ENCODE results near the gene SALL1. TPM values are rescaled to one million over a fixed set of nuclear protein-coding genes. Genes with fewer than 3 reads are reported as not detected.

Gene SALL1
- total RNA-seq, 2 donors from 2014 or later = not detected

GRCh38 chr16:51165043-51165442 is 14.0 kb upstream of the SALL1 start:
- peaks cover 12% of the 10 kb centered on the region for H3K27me3 Mint-ChIP-seq
- no peak for DNase-seq
- no peaks in the 10 kb centered on the region for H3K9me3 ChIP-seq (ENCODE audit: control insufficient read depth, low read length, poor library complexity, severe bottlenecking)
- H3K27ac Mint-ChIP-seq = no peak overlapping the region
- no peaks in the 10 kb centered on the region for H3K36me3 Mint-ChIP-seq (ENCODE audit: low read depth)
- H3K4me3 Mint-ChIP-seq = no peak overlapping the region
- no peak for ATAC-seq
- H3K4me1 Mint-ChIP-seq = no peaks in the 10 kb centered on the region

- H3K4me3 Mint-ChIP-seq = no peak overlapping the region
- H3K36me3 Mint-ChIP-seq (ENCODE audit: low read depth) = no peaks in the 10 kb centered on the region
- no peaks in the 10 kb centered on the region for H3K9me3 ChIP-seq (ENCODE audit: control insufficient read depth, low read length, poor library complexity, severe bottlenecking)
- no peak overlapping the region for H3K27ac Mint-ChIP-seq
- no peaks in the 10 kb centered on the region for H3K4me1 Mint-ChIP-seq
- peaks cover 13% of the 10 kb centered on the region for H3K27me3 Mint-ChIP-seq
- DNase-seq = no peak
- no peak for ATAC-seq
Observed at GRCh38 chr16:51164574-51164973, 13.5 kb upstream of the SALL1 start.

DNA sequence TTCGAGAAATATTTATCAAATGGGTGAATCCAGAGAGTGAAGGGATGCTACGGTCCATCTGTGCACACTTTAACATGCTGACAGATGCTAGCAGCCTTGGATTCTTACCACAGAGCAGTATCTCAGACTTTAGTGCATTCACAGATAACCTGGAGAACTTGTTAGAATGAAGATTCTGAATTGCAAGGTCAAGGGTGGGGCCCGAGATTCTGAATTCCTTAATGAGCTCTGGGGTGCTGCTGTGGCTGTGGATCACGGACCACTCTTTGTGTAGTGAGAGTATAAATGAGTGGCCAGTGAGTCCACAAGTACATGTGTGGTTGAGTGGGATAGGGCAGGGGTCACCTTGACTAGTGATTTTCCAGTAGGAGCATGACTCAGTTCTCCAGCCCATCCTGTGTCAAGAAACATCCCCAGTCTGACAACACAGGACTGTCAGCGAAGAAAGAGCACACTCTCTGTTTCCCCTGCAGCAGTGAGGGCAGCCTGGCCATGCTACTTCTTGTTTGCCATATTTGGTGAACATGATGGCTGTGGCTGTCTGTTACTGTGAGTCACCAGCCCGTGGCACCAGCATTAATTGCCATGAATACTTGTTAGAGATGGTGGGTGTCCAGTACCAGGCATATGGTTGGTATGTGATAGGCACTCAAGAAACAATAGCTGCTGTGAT is 13.0 kb upstream of the SALL1 start:
- H3K4me1 Mint-ChIP-seq = no peaks in the 10 kb centered on the region
- no peaks in the 10 kb centered on the region for H3K36me3 Mint-ChIP-seq (ENCODE audit: low read depth)
- no peak overlapping the region for H3K27ac Mint-ChIP-seq
- DNase-seq (no peak), ATAC-seq (no peak)
- peaks cover 18% of the 10 kb centered on the region for H3K27me3 Mint-ChIP-seq
- H3K9me3 ChIP-seq (ENCODE audit: control insufficient read depth, low read length, poor library complexity, severe bottlenecking) = no peaks in the 10 kb centered on the region
- no peak overlapping the region for H3K4me3 Mint-ChIP-seq

DNA sequence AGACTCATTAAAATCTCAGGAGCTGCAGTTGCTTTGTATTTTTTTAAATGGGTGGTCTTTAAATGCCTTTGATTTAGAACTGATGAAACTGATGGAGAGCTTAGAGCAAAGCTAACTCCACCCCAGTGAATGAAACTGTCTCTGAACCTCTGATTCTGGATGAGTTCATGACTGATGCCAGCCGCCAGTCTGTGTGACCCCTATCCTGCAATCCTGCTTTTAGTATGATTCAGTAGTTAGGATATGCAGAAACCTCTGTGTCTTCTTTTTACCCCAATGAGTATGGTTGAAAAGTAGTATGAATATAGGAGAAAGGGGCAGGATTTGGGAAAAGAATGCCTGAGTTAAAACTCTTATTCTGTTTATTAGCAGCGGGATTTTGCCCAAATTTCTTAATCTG is 12.3 kb upstream of the SALL1 start:
- ATAC-seq (no peak), DNase-seq (no peak)
- no peaks in the 10 kb centered on the region for H3K9me3 ChIP-seq (ENCODE audit: control insufficient read depth, low read length, poor library complexity, severe bottlenecking)
- Mint-ChIP-seq H3K4me3 (no peak overlapping the region), H3K36me3 (ENCODE audit: low read depth) (no peaks in the 10 kb centered on the region), H3K4me1 (no peaks in the 10 kb centered on the region), H3K27me3 (peaks cover 24% of the 10 kb centered on the region), H3K27ac (no peak overlapping the region)

- Mint-ChIP-seq H3K4me1 (peaks cover 2% of the 10 kb centered on the region), H3K27me3 (peaks cover 40% of the 10 kb centered on the region), H3K36me3 (ENCODE audit: low read depth) (no peaks in the 10 kb centered on the region), H3K27ac (no peak overlapping the region), H3K4me3 (no peak overlapping the region)
- DNase-seq (no peak), ATAC-seq (no peak)
- no peaks in the 10 kb centered on the region for H3K9me3 ChIP-seq (ENCODE audit: control insufficient read depth, low read length, poor library complexity, severe bottlenecking)
Observed at GRCh38 chr16:51161440-51162195, 10.5 kb upstream of the SALL1 start.

- H3K4me3 Mint-ChIP-seq = no peak overlapping the region
Observed at GRCh38 chr16:51159865-51160264, 8.8 kb upstream of the SALL1 start.

DNA sequence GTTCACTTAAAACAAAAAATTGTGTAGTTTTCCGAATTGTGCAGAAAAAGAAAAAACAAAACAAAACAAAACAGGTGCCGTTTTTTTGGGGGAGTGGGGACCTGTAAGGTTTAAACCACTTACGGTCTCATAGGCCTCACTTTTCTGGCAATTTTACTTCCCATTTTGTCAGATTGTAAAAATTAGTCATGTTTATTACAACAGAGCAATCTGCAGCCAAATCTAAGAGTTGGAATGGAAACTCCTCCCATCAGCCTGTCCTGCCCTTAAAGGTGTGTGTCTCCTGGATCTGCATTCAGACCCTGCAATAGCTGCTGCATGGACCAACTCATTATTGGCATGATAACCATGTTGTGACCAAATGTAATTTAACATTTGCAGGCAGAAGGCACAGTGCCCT is 8.2 kb upstream of the SALL1 start:
- Mint-ChIP-seq H3K36me3 (ENCODE audit: low read depth) (peaks cover 2% of the 10 kb centered on the region), H3K27me3 (peaks cover 57% of the 10 kb centered on the region), H3K27ac (no peak overlapping the region), H3K4me3 (no peak overlapping the region), H3K4me1 (peaks cover 7% of the 10 kb centered on the region)
- no peaks in the 10 kb centered on the region for H3K9me3 ChIP-seq (ENCODE audit: control insufficient read depth, low read length, poor library complexity, severe bottlenecking)
- no peak for ATAC-seq
- no peak for DNase-seq

More at GRCh38 chr16:51159865-51160264, 8.8 kb upstream of the SALL1 start:
- peaks cover 7% of the 10 kb centered on the region for H3K4me1 Mint-ChIP-seq
- peaks cover 2% of the 10 kb centered on the region for H3K36me3 Mint-ChIP-seq (ENCODE audit: low read depth)
- H3K27ac Mint-ChIP-seq = no peak overlapping the region
- peaks cover 56% of the 10 kb centered on the region for H3K27me3 Mint-ChIP-seq
- ATAC-seq (no peak), DNase-seq (no peak)
- H3K9me3 ChIP-seq (ENCODE audit: control insufficient read depth, low read length, poor library complexity, severe bottlenecking) = no peaks in the 10 kb centered on the region

- ATAC-seq (no peak), DNase-seq (no peak)
- H3K9me3 ChIP-seq (ENCODE audit: control insufficient read depth, low read length, poor library complexity, severe bottlenecking) = no peaks in the 10 kb centered on the region
- Mint-ChIP-seq H3K4me3 (no peak overlapping the region), H3K4me1 (peaks cover 7% of the 10 kb centered on the region), H3K27ac (no peak overlapping the region), H3K27me3 (peaks cover 71% of the 10 kb centered on the region), H3K36me3 (ENCODE audit: low read depth) (peaks cover 5% of the 10 kb centered on the region)
Observed at GRCh38 chr16:51157698-51158097, 6.6 kb upstream of the SALL1 start.

GRCh38 chr16:51156807-51157200 is 5.7 kb upstream of the SALL1 start:
- H3K4me1 Mint-ChIP-seq = peaks cover 7% of the 10 kb centered on the region
- H3K4me3 Mint-ChIP-seq = no peak overlapping the region
- H3K27me3 Mint-ChIP-seq = peaks cover 67% of the 10 kb centered on the region
- H3K36me3 Mint-ChIP-seq (ENCODE audit: low read depth) = peaks cover 5% of the 10 kb centered on the region
- DNase-seq = no peak
- ATAC-seq = no peak
- H3K9me3 ChIP-seq (ENCODE audit: control insufficient read depth, low read length, poor library complexity, severe bottlenecking) = no peaks in the 10 kb centered on the region
- no peak overlapping the region for H3K27ac Mint-ChIP-seq

DNA sequence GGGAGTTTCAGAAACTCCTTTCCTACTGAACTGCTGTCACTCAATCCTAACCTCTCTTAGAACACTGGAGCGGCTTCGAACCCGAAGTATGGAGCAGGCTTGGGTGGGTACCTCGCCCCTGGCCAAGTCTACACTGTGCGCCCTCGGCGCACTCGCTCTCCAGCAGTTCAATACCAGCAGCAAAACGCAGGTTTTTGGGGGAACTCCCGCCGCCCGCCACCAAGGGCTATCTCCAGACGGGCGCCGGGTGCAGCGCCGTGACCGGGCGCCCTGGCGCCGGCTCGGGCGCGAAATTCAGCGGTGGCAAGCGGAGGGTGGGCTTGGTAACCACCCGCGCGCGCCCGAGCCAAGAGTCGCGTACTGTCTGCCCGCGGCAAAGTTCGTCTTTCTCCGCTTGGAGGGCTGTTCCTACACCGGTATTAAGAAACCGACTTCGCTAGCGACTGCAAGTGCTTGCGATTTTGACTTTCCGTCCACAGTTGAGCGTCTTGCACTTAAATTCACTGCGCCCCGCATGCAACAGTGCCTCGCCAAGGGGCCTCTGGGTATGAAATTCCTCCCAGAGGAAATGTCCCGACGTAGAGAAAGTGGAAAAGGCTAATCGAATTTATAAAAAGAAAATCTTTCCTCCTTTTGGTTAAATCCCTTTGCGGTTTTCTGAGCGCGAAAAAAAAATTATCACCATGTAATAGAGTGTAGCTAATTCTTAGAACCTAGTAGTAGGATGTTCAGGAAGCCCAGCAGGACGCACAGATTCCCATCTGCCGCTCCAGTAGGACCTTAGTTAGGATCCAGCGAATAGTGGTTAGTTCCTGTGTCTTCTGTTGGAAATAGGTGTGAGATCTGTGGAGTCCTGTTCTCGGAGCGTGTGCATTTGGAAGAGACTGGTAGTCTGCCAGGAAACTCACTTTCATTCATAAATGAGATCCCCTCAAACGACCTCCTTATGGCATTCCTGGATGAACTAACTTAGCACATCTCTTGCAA is 5.0 kb upstream of the SALL1 start:
- no peak overlapping the region for H3K27ac Mint-ChIP-seq
- DNase-seq = no peak
- no peak for ATAC-seq
- peaks cover 5% of the 10 kb centered on the region for H3K36me3 Mint-ChIP-seq (ENCODE audit: low read depth)
- H3K9me3 ChIP-seq (ENCODE audit: control insufficient read depth, low read length, poor library complexity, severe bottlenecking) = no peaks in the 10 kb centered on the region
- H3K4me1 Mint-ChIP-seq = peaks cover 7% of the 10 kb centered on the region
- peaks cover 63% of the 10 kb centered on the region for H3K27me3 Mint-ChIP-seq
- H3K4me3 Mint-ChIP-seq = no peak overlapping the region

DNA sequence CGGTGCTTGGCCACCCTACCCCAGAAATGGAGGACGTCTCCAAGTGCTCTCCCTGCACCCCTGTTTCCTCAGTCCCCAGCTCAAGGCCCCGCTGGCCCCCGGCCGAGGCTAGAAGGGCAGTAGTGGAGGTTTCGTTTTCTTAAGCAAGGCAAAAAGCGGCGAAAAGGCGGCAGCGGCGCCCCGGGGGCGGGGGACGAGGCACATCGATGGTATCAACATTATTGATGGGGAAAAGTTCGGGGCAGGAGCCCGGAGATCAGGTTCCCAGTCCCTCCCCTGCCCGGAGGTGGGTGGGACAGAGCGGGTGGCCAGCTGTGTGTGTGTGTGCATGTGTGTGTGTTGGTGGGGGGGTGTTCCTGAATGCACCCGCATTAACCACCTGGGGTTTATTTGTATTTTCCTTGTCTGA is 4.1 kb upstream of the SALL1 start:
- ATAC-seq = no peak
- H3K4me3 Mint-ChIP-seq = no peak overlapping the region
- H3K4me1 Mint-ChIP-seq = peaks cover 7% of the 10 kb centered on the region
- DNase-seq = no peak
- H3K27ac Mint-ChIP-seq = no peak overlapping the region
- no peaks in the 10 kb centered on the region for H3K9me3 ChIP-seq (ENCODE audit: control insufficient read depth, low read length, poor library complexity, severe bottlenecking)
- peaks cover 61% of the 10 kb centered on the region for H3K27me3 Mint-ChIP-seq
- peaks cover 5% of the 10 kb centered on the region for H3K36me3 Mint-ChIP-seq (ENCODE audit: low read depth)

DNA sequence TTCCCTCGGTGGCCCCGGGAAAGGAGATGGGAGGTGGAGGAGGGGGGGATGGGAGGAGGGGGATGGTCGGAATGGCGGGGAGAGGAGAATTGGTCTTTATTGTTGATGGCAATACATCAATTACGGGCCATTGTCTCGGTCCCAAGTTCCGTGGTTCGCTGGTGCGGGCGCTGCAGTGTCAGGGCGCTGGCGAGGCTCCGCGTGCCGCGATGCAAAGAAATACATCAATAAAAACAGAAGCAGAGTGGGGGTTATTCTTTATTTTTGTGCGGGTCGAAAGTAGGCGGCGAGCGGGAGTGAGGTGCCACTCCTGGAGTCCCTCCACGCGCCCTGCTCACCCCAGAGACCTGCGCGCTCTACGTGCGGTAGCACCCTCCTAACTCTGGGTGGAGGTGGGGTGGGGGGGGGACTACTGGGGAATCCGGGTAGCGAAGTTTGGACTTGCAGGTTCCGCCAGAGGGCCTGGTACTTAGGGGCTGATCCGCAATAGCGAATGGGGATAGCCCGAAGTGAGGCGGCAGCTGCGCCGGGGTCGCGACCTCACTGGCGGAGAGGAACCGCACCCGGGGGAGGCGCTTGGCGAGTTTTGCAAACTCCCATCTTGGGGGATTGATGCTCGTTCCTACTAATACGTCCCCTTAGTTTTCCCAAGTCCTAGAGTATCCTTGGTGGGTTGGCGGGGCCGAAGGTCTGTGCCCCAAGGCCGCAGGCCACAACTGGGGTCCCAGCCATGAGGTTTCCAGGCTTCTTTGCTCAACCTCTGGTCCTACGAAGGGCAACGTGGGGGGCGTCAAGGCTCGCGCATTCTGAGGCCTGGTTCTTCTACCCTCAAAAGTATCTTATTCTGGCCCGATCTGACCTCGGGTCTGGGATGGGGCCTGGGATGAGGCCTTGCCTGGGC is 3.5 kb upstream of the SALL1 start:
- Mint-ChIP-seq H3K4me1 (peaks cover 7% of the 10 kb centered on the region), H3K27me3 (peaks cover 63% of the 10 kb centered on the region), H3K27ac (no peak overlapping the region), H3K4me3 (no peak overlapping the region), H3K36me3 (ENCODE audit: low read depth) (peaks cover 5% of the 10 kb centered on the region)
- DNase-seq (no peak), ATAC-seq (no peak)
- no peaks in the 10 kb centered on the region for H3K9me3 ChIP-seq (ENCODE audit: control insufficient read depth, low read length, poor library complexity, severe bottlenecking)

Data from T-helper 17 cell (primary cell).